ENCODE measurements around the gene TMEM270.

TMEM270 gene

DNA sequence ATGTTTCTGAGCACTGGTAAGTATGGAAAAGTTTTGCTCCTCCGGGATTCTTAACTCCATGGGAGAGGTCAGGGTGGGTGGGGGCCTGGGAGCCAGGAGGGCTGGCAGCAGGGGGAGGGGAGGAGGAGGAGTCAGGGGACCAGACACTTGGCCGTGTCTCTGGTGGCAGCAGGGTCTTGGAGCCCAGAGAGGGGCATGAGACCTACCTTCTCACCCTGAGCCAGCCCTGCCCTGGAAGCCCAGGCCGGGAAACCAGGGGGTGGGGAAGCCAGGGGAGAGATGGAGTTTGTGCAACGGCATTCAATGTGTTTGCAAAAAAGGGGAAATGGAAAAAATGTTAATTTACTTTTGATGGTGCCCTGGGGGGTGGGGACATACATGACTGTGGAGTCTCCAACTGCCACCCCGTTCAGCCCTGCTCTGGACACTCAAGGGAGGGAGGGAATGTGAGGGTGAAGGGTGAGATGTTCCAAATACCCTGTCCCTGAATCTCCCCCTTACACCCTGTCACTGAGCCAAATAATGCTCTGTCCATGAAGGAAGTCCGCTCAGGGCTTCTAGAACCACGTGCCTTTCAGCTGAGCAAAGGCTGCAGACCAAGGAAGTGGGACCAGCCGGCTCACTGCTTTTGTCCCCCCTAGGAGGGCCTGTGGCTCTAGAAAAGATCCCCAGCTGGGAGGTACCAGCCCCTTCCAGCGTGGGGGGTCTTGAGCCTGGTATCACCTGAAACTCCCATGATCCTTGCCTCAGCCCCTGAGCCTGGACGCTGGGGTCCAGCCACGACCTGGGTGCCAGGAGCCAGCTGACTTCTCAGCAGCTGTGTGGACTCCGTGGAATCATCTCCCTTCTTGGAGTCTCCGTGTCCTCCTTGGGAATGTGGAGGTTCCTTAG, 48.3 kb downstream of the TMEM270 start:
- DNase-seq, result no peak

- no peak for DNase-seq
Observed at GRCh38 chr7:73909996-73910395, 49.0 kb downstream of the TMEM270 start.

DNA sequence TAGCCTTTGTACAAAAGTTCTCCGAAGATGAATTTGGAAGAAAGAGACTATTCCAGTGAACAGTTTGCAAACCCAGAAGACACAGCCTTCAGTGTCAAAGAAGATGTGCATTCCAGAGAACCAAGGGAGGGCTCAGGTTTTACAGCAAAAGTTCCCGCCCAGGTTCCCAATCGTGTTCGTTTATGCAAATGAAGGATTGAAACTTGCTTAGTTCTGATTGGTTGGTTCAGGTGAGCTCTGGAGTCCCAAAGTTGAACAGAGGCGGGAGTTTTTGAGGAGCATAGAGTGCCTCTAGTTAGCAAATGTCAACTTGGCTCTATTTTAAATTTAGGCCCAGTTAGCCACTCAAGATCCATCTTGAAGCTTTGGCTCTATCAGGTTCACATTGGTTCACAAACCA, 51.3 kb downstream of the TMEM270 start:
- no peak for DNase-seq

All from stimulated activated naive CD4-positive, alpha-beta T cell treated with Interleukin-2 at 50 U/mL for 16 hours (primary cell).